GM20000 (cell line): ENCODE data around the gene SEC31A.

Experiments
- DNase-seq: peaks from one replicate; pipeline ENCODE4 v3.0.0; 2012; ENCODE audit warnings: low spot score
- TF ChIP-seq, protein P1 (sequence below): IDR thresholded peaks from 2 replicates; pipeline ENCODE4 v1.5.1; 2012; ENCODE audit warnings: mild to moderate bottlenecking, control low read depth; ENCODE audit errors: extremely low read depth, missing control alignments

The SEC31A gene

DNA sequence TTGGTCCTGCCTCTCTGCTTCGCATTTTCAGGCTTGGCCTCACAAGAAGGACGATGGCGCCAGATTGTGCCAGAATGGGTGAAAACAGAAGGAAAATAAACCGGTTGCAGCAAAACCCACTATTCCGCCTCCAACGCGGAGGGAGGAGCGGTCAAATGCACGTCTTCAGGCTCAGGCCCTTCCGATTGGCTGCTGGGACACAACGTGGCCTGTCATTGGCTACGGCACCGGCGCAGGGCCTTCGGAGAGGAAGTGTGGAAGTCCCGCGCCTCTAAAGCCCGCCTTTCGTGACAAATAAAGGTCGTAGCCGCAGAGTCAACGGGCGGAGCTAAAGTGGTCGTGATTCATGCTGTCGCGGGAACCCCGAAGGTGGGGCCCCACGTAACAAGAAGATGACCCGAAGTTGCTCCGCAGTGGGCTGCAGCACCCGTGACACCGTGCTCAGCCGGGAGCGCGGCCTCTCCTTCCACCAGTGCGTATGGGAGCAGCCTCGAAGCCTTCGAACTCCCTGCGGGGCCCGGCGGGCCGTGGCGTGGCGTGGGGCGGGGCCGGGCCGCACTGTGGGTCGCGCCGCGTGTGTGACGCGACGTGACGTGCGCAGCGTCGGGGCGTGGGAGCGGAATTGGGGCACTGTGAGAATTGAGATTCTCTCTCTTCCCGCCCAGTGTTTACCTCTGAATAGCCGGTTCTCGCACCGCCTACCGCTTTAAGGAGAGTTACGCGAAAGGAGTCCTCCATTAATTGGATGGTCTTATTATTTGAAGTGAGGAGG is 9.6 kb upstream of the SEC31A start, which contains the start of gene THAP9:
TSS of gene THAP9 (plus strand) at position 325 of the 772 bp plus-strand sequence. CDS start at position 393, 68 bp downstream.
- DNase-seq, result peak; percentile 93
- TF ChIP-seq, protein P1, sequence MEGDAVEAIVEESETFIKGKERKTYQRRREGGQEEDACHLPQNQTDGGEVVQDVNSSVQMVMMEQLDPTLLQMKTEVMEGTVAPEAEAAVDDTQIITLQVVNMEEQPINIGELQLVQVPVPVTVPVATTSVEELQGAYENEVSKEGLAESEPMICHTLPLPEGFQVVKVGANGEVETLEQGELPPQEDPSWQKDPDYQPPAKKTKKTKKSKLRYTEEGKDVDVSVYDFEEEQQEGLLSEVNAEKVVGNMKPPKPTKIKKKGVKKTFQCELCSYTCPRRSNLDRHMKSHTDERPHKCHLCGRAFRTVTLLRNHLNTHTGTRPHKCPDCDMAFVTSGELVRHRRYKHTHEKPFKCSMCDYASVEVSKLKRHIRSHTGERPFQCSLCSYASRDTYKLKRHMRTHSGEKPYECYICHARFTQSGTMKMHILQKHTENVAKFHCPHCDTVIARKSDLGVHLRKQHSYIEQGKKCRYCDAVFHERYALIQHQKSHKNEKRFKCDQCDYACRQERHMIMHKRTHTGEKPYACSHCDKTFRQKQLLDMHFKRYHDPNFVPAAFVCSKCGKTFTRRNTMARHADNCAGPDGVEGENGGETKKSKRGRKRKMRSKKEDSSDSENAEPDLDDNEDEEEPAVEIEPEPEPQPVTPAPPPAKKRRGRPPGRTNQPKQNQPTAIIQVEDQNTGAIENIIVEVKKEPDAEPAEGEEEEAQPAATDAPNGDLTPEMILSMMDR, result no peak

DNA sequence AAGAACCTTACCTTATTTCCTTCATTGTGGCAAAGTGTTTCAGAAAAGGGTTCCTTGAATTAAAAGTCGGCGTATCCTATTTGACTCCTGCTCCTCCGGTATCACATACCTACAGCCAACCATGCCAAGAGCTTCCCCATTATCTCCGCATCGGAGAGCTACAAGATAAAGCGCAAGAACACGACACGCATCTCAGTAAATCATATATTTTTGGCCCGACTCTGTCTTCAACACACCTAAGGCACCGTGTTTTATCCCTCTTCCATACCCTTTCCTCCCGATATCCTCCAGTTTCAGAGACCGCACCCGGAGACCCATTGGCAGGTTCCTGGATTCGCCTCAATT is 9.1 kb upstream of the SEC31A start:
- TF ChIP-seq, protein P1, result no peak
- peak; percentile 16 for DNase-seq

DNA sequence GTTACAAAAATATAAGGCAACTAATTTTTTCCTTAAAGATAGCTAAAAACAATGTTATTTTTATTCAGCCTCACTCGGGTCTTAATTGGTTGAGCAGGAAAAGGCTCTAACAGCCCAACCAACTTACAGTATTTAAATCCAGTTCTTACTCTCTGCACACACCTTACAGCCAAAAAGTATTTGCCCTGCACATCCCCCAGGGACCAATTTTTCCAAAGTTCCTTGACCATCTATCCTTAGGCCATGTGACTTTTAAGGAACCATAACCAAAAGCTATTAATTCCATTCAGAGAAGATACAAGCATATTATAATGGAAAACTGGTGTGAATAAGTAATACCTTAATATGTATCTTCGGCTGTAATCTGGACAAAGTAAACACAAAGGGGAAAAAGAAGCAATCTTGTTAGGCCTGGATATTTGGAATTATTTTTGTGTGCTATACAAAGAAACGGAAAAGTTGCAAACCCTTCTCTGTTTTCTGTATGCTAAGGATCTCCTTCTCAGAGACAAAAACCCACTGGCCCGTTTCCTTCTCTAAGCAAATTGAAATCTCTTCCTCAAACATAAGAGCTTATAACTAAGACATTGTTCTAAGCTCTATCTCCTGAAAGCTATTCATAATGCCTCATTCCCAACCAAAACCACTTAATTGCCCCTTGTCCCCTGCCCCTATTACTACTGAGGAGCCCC is 8.6 kb upstream of the SEC31A start:
- TF ChIP-seq, protein P1, result no peak
- peak; percentile 18 for DNase-seq

DNA sequence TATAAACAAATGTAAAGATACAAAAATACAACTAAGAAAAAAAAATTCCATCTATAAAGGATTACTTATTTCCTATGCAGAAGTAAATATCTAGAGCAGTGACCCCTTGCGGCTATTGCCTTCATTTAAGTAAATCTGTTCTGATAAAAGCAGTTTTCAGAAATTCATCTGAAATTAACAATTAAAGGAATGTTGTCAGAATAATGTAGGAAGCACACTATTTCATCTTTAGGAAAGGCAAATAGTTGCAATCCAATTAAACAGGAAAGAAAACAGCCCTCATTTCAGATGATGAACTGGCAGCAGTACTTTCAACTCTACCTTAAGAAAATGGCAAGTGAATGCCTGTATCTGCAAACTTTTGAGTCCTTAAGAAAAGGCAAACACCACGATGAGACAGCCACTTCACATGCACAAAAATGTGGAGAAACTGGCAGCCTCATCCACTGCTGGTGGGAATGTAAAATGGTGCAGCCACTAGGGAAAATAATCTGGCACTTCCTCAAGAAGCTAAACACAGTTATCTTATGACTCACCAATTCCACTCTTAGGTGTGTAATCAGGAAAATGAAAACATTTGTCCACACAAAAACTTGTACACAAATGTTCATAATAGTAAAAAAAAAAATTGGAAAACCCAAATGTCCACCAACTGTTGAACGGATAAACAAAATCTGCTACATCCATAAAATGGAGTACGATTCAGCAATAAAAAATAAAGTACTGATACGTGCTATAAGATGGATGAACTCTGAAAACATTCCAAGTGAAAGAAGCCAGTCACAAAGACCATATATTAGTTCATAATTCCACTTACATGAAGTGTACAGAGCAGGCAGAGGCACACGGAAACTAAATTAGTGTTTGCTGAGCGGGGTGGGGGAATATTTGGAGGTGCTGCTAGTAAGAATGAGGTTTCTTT is 7.6 kb upstream of the SEC31A start:
- DNase-seq, result no peak
- TF ChIP-seq, protein P1, result peak; percentile 26

DNA sequence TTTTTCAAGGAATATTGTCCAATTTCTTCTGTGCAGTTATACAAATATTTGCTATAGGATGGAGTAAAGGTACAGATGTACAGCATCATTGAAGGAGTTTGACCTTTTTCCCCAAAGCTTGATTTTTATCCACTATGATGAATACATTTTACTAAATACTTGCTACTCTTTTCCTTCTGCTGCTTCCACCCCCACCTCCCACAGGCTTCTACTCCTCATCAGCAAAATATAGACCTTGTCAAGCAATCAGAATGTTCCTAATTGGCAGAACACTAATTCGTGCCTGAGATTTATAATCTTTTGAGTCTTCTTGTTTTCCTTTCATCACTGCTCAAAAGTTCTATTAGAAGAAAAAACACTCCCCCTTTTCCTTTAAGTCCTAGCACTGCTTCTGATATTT is 5.8 kb upstream of the SEC31A start:
- DNase-seq, result no peak
- TF ChIP-seq, protein P1, result no peak

DNA sequence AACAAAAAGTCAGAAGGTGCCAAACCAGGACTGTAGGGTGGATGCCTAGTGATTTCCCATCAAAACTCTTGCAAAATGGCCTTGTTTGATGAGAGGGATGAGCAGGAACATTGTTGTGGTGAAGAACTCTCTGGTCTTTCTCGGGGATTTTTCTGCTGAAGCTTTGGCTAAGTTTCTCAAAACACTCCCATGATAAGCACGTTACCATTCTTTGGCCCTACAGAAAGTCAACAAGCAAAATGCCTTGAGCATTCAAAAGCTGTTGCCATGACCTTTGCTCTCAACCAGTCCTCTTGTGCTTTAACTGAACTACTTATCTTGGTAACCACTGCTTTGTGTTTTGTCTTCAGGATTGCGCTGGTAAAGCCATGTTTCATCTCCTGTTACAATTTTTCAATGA is 3.0 kb upstream of the SEC31A start:
- TF ChIP-seq, protein P1, result no peak
- DNase-seq, result no peak
